ENCODE data around the gene FAM199X.

GRCh38 chrX:104122829-104123228 lies 43.4 kb upstream of the FAM199X start:
- TF ChIP-seq, protein P1, sequence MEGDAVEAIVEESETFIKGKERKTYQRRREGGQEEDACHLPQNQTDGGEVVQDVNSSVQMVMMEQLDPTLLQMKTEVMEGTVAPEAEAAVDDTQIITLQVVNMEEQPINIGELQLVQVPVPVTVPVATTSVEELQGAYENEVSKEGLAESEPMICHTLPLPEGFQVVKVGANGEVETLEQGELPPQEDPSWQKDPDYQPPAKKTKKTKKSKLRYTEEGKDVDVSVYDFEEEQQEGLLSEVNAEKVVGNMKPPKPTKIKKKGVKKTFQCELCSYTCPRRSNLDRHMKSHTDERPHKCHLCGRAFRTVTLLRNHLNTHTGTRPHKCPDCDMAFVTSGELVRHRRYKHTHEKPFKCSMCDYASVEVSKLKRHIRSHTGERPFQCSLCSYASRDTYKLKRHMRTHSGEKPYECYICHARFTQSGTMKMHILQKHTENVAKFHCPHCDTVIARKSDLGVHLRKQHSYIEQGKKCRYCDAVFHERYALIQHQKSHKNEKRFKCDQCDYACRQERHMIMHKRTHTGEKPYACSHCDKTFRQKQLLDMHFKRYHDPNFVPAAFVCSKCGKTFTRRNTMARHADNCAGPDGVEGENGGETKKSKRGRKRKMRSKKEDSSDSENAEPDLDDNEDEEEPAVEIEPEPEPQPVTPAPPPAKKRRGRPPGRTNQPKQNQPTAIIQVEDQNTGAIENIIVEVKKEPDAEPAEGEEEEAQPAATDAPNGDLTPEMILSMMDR (IDR thresholded peaks at IDR 0.05) = no peak
- no peak for TF ChIP-seq POLR2A (IDR thresholded peaks at IDR 0.05)
